ENCODE results near the gene PARD6G. TPM values are rescaled to one million over a fixed set of nuclear protein-coding genes. Genes with fewer than 3 reads are reported as not detected.

Gene PARD6G
- total and polyA plus RNA-seq, 10 of the 15 experiments (the other 5 are each of a cell fraction or from before 2014, with no cell fraction given): 0.20 to 2.0 (median 0.60) TPM

- H3K27me3 ChIP-seq (replicated peaks in 1 of 2; ENCODE audit: control insufficient read depth in 2 of 2, insufficient read depth in 2 of 2, low read length in 1 of 2): peaks cover 0 to 3% of the 10 kb centered on the region in 2 experiments; a peak in 2 of 4 replicates
- BruUV-seq (replicated peaks): no TSS peak
- no peak overlapping the region for H3K4me2 ChIP-seq (ENCODE audit: control insufficient read depth, insufficient read depth)
- ChIA-PET POLR2A (interaction anchor here (0.9 kb wide), 1 partner anchor 38 kb away, joined by 3 read pairs; no protein-coding TSS in a partner anchor), CTCF (interaction anchor here (0.6 to 4.3 kb wide), 11 partner anchors 10 to 87 kb away, joined by 3 to 19 read pairs (median 4); no protein-coding TSS in a partner anchor), RAD21 (ENCODE audit: unreplicated experiment) (interaction anchor here (1.2 to 2.9 kb wide), 5 partner anchors 41 to 74 kb away, joined by 3 to 16 read pairs (median 4); no protein-coding TSS in a partner anchor), SMC1A (ENCODE audit: uncharacterized antibody, unreplicated experiment) (interaction anchor here (1.5 to 1.9 kb wide), 5 partner anchors 34 to 73 kb away, joined by 4 to 6 read pairs (median 4); no protein-coding TSS in a partner anchor)
- H3K9ac ChIP-seq (ENCODE audit: control insufficient read depth, insufficient read depth, low read length): no peak overlapping the region
- H4K20me1 ChIP-seq (ENCODE audit: control insufficient read depth, insufficient read depth): no peaks in the 10 kb centered on the region
- H3K4me3 ChIP-seq: no peak overlapping the region
- H3K36me3 ChIP-seq (ENCODE audit: control insufficient read depth in 2 of 2, insufficient read depth in 2 of 2, low read length in 1 of 2): no peaks in the 10 kb centered on the region
- H3K79me2 ChIP-seq (ENCODE audit: control insufficient read depth, insufficient read depth, low read length): no peaks in the 10 kb centered on the region
- intact Hi-C loops (cut with micrococcal nuclease; ENCODE audit: unreplicated experiment) (no loop called here), in situ Hi-C loops (cut with MboI) (no loop called here)
- no peak for TF ChIP-seq SMAD5 (IDR thresholded peaks at IDR 0.05; ENCODE audit: low read depth)
- no peak for TF ChIP-seq NR2C1 (IDR thresholded peaks at IDR 0.05)
- no peak overlapping the region for H2AFZ ChIP-seq (ENCODE audit: control insufficient read depth, low read depth, low read length)
- DNase-seq (ENCODE audit: low read depth, low spot score) (no peak), ATAC-seq (no peak), FAIRE-seq (no peak)
- H3K9me3 ChIP-seq (replicated peaks; ENCODE audit: control insufficient read depth, insufficient read depth, low read length): no peaks in the 10 kb centered on the region
- 58% methylated on average over 6 of the region's 6 CpGs for WGBS (ENCODE audit: insufficient coverage, insufficient replicate concordance, low lambda C conversion rate, missing lambda C conversion rate)
- no peaks in the 10 kb centered on the region for H3K4me1 ChIP-seq (ENCODE audit: control insufficient read depth, insufficient read depth, low read length)
- no peak overlapping the region for H3K27ac ChIP-seq (ENCODE audit: control insufficient read depth, insufficient read depth)
Observed at GRCh38 chr18:80244167-80244566, 3.1 kb downstream of the PARD6G start.

- in situ Hi-C loops (cut with MboI): no loop called here
- no peak for TF ChIP-seq JUNB (IDR thresholded peaks at IDR 0.05)
- no peak for TF ChIP-seq SMC3 (IDR thresholded peaks at IDR 0.05; ENCODE audit: borderline replicate concordance, low read length)
- no peak for TF ChIP-seq CEBPZ (IDR thresholded peaks at IDR 0.05; ENCODE audit: low read depth, low read length)
- TF ChIP-seq CBFB (IDR thresholded peaks at IDR 0.05; ENCODE audit: low read depth): no peak
- no peak for TF ChIP-seq CHD1 (IDR thresholded peaks at IDR 0.05; ENCODE audit: low read depth, low read length)
- no peak for TF ChIP-seq TAF1 (IDR thresholded peaks at IDR 0.05; ENCODE audit: borderline replicate concordance, low read depth, low read length)
- no peak for TF ChIP-seq NR2C2 (IDR thresholded peaks at IDR 0.05; ENCODE audit: borderline replicate concordance, control insufficient read depth, insufficient read length, low read depth)
- TF ChIP-seq ELK1 (IDR thresholded peaks at IDR 0.05; ENCODE audit: low read depth, low read length): no peak
Observed at GRCh38 chr18:80243204-80243603, 4.1 kb downstream of the PARD6G start.

More at GRCh38 chr18:80243204-80243603, 4.1 kb downstream of the PARD6G start:
- CTCF ChIA-PET: interaction anchor here (1.1 to 4.3 kb wide), 3 partner anchors 73 to 86 kb away, joined by 3 to 19 read pairs (median 3); no protein-coding TSS in a partner anchor
- H3K9ac ChIP-seq (ENCODE audit: control insufficient read depth, insufficient read depth, low read length): no peak overlapping the region
- H3K9me3 ChIP-seq (replicated peaks; ENCODE audit: control insufficient read depth, insufficient read depth, low read length): no peaks in the 10 kb centered on the region
- no peak overlapping the region for H2AFZ ChIP-seq (ENCODE audit: control insufficient read depth, low read depth, low read length)
- H3K4me3 ChIP-seq: no peak overlapping the region
- no peaks in the 10 kb centered on the region for H4K20me1 ChIP-seq (ENCODE audit: control insufficient read depth, insufficient read depth)
- peaks cover 0 to 3% of the 10 kb centered on the region in 2 experiments; a peak in 2 of 4 replicates for H3K27me3 ChIP-seq (replicated peaks in 1 of 2; ENCODE audit: control insufficient read depth in 2 of 2, insufficient read depth in 2 of 2, low read length in 1 of 2)
- no peaks in the 10 kb centered on the region for H3K36me3 ChIP-seq (ENCODE audit: control insufficient read depth in 2 of 2, insufficient read depth in 2 of 2, low read length in 1 of 2)
- H3K4me1 ChIP-seq (ENCODE audit: control insufficient read depth, insufficient read depth, low read length): no peaks in the 10 kb centered on the region
- H3K4me2 ChIP-seq (ENCODE audit: control insufficient read depth, insufficient read depth): no peak overlapping the region
- no TSS peak for BruUV-seq (replicated peaks)
- H3K27ac ChIP-seq (ENCODE audit: control insufficient read depth, insufficient read depth): no peak overlapping the region
- FAIRE-seq: no peak
- SMC1A ChIA-PET (ENCODE audit: uncharacterized antibody, unreplicated experiment): interaction anchor here (1.0 to 1.9 kb wide), 4 partner anchors 30 to 64 kb away, joined by 3 to 6 read pairs (median 4); no protein-coding TSS in a partner anchor
- ATAC-seq: no peak
- H3K79me2 ChIP-seq (ENCODE audit: control insufficient read depth, insufficient read depth, low read length): no peaks in the 10 kb centered on the region
- POLR2A ChIA-PET: interaction anchor here (0.9 kb wide), 1 partner anchor 37 kb away, joined by 3 read pairs; no protein-coding TSS in a partner anchor
- no peak for DNase-seq (ENCODE audit: low read depth, low spot score)
- intact Hi-C loops (cut with micrococcal nuclease; ENCODE audit: unreplicated experiment): no loop called here
- RAD21 ChIA-PET (ENCODE audit: unreplicated experiment): interaction anchor here (1.3 to 2.9 kb wide), 4 partner anchors 33 to 73 kb away, joined by 4 to 16 read pairs (median 4); no protein-coding TSS in a partner anchor
- WGBS (ENCODE audit: insufficient coverage, insufficient replicate concordance, low lambda C conversion rate, missing lambda C conversion rate): 54% methylated on average over 5 of the region's 5 CpGs

All from GM12878 (cell line).